ENCODE data around the gene MANSC1.

Gene MANSC1

DNA sequence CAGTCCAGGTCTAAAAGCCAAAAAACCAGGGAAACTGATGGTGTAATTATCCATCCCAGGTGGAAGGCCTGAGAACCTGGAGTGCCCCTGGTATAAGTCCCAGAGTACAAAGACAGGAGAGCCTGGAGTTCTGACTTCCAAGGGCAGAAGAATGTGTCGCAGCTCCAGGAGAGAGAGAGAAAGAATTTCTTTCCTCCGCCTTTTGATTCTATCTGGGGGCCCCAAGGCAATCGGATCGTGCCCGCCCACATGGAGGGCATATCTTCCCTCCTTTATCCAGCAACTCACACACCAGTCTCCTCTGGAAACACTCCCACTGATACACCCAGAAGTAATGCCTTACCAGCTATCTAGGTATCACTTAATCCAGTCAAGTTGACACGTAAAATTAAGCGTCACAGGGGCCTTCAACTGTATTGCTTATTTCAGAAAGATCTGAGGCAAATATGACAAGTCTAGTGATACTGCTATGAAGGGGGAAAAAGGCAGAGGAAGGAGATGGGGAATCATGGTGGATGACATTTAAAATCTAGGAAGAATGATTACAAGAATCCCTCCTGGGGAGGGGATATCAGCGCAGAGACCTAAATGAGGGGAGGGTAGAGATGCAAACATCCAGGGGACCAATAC is 52.7 kb downstream of the MANSC1 start:
- ChIA-PET POLR2A (no interaction called here), CTCF (interaction anchor here (0.7 to 0.8 kb wide), 2 partner anchors 30 to 179 kb away, joined by 3 read pairs; no protein-coding TSS in a partner anchor)
- TF ChIP-seq ZNF843 (tag by site-specific recombination; IDR thresholded peaks at IDR 0.05) (no peak), ZNF184 (tag by site-specific recombination; IDR thresholded peaks at IDR 0.05) (no peak), ZNF292 (tag by site-specific recombination; IDR thresholded peaks at IDR 0.05; ENCODE audit: borderline replicate concordance, low read depth) (no peak), SP7 (tag by site-specific recombination; IDR thresholded peaks at IDR 0.05) (no peak), ZNF239 (tag by site-specific recombination; IDR thresholded peaks at IDR 0.05) (no peak), ZBTB20 (tag by site-specific recombination; IDR thresholded peaks at IDR 0.05) (no peak), HOXD13 (CRISPR knock-in tag; IDR thresholded peaks at IDR 0.05; ENCODE audit: borderline replicate concordance) (no peak), SP3 (tag by site-specific recombination; IDR thresholded peaks at IDR 0.05) (no peak), ZNF138 (tag by site-specific recombination; IDR thresholded peaks at IDR 0.05; ENCODE audit: borderline replicate concordance) (no peak), ZNF169 (tag by site-specific recombination; IDR thresholded peaks at IDR 0.05) (no peak), ZNF16 (tag by site-specific recombination; IDR thresholded peaks at IDR 0.05; ENCODE audit: low read depth) (no peak), RBAK (tag by site-specific recombination; IDR thresholded peaks at IDR 0.05) (no peak), ZSCAN5A (tag by site-specific recombination; IDR thresholded peaks at IDR 0.05) (no peak), ZSCAN23 (tag by site-specific recombination; IDR thresholded peaks at IDR 0.05) (no peak)
- Histone ChIP-seq H3K9me3 (ENCODE audit: control insufficient read depth, insufficient read depth, low read depth, low read length) (no peaks in the 10 kb centered on the region), H3K4me3 (ENCODE audit: low read depth, low read length) (no peak overlapping the region), H3K36me3 (ENCODE audit: control insufficient read depth in 2 of 2, insufficient read depth in 1 of 2, low read length in 2 of 2) (no peaks in the 10 kb centered on the region), H3K4me1 (ENCODE audit: control insufficient read depth, insufficient read depth, low read length) (no peaks in the 10 kb centered on the region), H3K27ac (ENCODE audit: extremely low read depth, low read depth, low read length) (no peak overlapping the region)

- CTCF ChIA-PET, result interaction anchor here (0.7 kb wide), 1 partner anchor 26 kb away, joined by 3 read pairs; no protein-coding TSS in a partner anchor
- no peaks in the 10 kb centered on the region for H3K9me3 ChIP-seq (ENCODE audit: control insufficient read depth, insufficient read depth, low read depth, low read length)
- H3K27ac ChIP-seq (ENCODE audit: extremely low read depth, low read depth, low read length), result no peak overlapping the region
- H3K4me3 ChIP-seq (ENCODE audit: low read depth, low read length), result no peak overlapping the region
- TF ChIP-seq, protein P1, sequence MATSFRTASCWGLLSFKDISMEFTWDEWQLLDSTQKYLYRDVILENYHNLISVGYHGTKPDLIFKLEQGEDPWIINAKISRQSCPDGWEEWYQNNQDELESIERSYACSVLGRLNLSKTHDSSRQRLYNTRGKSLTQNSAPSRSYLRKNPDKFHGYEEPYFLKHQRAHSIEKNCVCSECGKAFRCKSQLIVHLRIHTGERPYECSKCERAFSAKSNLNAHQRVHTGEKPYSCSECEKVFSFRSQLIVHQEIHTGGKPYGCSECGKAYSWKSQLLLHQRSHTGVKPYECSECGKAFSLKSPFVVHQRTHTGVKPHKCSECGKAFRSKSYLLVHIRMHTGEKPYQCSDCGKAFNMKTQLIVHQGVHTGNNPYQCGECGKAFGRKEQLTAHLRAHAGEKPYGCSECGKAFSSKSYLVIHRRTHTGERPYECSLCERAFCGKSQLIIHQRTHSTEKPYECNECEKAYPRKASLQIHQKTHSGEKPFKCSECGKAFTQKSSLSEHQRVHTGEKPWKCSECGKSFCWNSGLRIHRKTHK (tag by site-specific recombination; IDR thresholded peaks at IDR 0.05), result no peak
- TF ChIP-seq ZIC2 (tag by site-specific recombination; IDR thresholded peaks at IDR 0.05) (peak; percentile 94), ZNF629 (tag by site-specific recombination; IDR thresholded peaks at IDR 0.05) (no peak)
- no peaks in the 10 kb centered on the region for H3K36me3 ChIP-seq (ENCODE audit: control insufficient read depth in 2 of 2, insufficient read depth in 1 of 2, low read length in 2 of 2)
- no peaks in the 10 kb centered on the region for H3K4me1 ChIP-seq (ENCODE audit: control insufficient read depth, insufficient read depth, low read length)
- POLR2A ChIA-PET, result no interaction called here
Measured at GRCh38 chr12:12294215-12295005, 55.6 kb downstream of the MANSC1 start.

DNA sequence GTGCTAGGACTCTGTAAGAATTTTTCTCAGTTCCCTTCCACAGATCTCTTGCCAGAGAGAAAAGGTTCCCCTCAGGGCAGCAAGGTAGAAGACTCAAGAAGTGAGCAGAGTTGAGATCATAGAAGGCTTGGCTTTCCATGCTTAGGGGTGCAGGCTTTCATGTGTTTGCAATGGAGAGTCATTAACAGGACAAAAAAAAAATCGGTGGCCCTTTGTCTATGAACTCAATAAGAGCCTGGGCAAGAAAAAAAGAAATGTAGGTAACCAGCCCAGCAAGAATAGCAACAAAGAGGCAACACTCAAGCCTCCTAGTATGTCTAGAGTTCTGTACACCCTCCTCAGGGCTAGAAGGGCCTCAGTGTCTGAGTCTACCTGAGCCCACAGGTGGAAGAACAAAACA is 59.8 kb downstream of the MANSC1 start:
- POLR2A ChIA-PET, result no interaction called here
- no peak for TF ChIP-seq EGR2 (tag by site-specific recombination; IDR thresholded peaks at IDR 0.05; ENCODE audit: low read depth)
- no peaks in the 10 kb centered on the region for H3K9me3 ChIP-seq (ENCODE audit: control insufficient read depth, insufficient read depth, low read depth, low read length)
- no peaks in the 10 kb centered on the region for H3K36me3 ChIP-seq (ENCODE audit: control insufficient read depth in 2 of 2, insufficient read depth in 1 of 2, low read length in 2 of 2)
- no peak overlapping the region for H3K4me3 ChIP-seq (ENCODE audit: low read depth, low read length)
- H3K27ac ChIP-seq (ENCODE audit: extremely low read depth, low read depth, low read length), result no peak overlapping the region
- H3K4me1 ChIP-seq (ENCODE audit: control insufficient read depth, insufficient read depth, low read length), result no peaks in the 10 kb centered on the region
- CTCF ChIA-PET, result no interaction called here

All from HEK293 (cell line).